GM23338 (cell line): ENCODE measurements around the gene CTNNA2.

ENCODE experiments used
- CREB1 ChIP-seq: fragments of 250-450 bp; sonication (Bioruptor Pico); IDR thresholded peaks from 2 replicates; pipeline ENCODE4 v1.5.0; 2020; ENCODE audit warnings: low read depth, mild to moderate bottlenecking, moderate library complexity
- EZH2 ChIP-seq: fragments of 200-600 bp; sonication (generic); IDR thresholded peaks from one replicate; pipeline ENCODE4 v1.8.0; 2017; ENCODE audit warnings: antibody characterized with exemption, mild to moderate bottlenecking, low read depth; ENCODE audit not compliant: unreplicated experiment
- EZH2phosphoT487 ChIP-seq: fragments of 200-600 bp; sonication (generic); IDR thresholded peaks from one replicate; pipeline ENCODE4 v1.8.1; 2018; ENCODE audit warnings: antibody characterized with exemption; ENCODE audit not compliant: unreplicated experiment
- POLR2AphosphoS5 ChIP-seq: IDR thresholded peaks from 2 replicates; pipeline ENCODE4 v1.6.1; 2016; ENCODE audit warnings: antibody characterized with exemption, low read depth
- STAT1 ChIP-seq: IDR thresholded peaks from one replicate; pipeline ENCODE4 v1.6.1; 2016; ENCODE audit warnings: antibody characterized with exemption; ENCODE audit not compliant: unreplicated experiment
- ZNF331 ChIP-seq: fragments of 250-450 bp; sonication (Bioruptor Pico); IDR thresholded peaks from 2 replicates; pipeline ENCODE4 v1.5.0; 2020; ENCODE audit warnings: low read depth, mild to moderate bottlenecking, moderate library complexity
- TF ChIP-seq, protein P1 (sequence below), 2 experiments: fragments of 200-600 bp in 1 of 2; sonication (generic) in 1 of 2; conservative IDR thresholded peaks; 2 replicates each; pipeline versions ENCODE4 v1.5.1 to v1.6.1; 2016 to 2017; ENCODE audit warnings: antibody characterized with exemption in 2 of 2, low read depth in 2 of 2, mild to moderate bottlenecking in 2 of 2, moderate library complexity in 1 of 2
- TF ChIP-seq, protein P2 (sequence below): IDR thresholded peaks from one replicate; pipeline ENCODE4 v1.6.1; 2018; ENCODE audit warnings: antibody characterized with exemption; ENCODE audit not compliant: unreplicated experiment

DNA sequence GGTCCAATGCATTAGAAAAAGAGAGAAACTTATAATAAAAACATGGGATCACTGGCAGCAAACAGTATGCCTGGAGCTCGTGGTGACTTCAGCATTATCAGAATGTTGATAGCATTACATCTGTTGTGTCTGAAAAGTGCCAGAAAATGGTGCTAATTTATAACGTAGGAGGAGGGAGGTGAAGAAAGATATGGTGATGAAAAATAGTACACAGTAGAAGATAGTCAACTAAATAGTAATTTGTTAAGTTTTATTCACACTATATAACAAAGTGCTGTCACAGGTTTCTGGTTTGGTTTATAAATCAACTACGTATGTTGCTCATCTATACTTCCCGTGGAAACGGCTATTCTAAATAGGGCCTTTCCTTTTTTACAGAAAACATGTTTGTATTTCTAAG lies 674.3 kb downstream of the CTNNA2 start:
- TF ChIP-seq, protein P1, sequence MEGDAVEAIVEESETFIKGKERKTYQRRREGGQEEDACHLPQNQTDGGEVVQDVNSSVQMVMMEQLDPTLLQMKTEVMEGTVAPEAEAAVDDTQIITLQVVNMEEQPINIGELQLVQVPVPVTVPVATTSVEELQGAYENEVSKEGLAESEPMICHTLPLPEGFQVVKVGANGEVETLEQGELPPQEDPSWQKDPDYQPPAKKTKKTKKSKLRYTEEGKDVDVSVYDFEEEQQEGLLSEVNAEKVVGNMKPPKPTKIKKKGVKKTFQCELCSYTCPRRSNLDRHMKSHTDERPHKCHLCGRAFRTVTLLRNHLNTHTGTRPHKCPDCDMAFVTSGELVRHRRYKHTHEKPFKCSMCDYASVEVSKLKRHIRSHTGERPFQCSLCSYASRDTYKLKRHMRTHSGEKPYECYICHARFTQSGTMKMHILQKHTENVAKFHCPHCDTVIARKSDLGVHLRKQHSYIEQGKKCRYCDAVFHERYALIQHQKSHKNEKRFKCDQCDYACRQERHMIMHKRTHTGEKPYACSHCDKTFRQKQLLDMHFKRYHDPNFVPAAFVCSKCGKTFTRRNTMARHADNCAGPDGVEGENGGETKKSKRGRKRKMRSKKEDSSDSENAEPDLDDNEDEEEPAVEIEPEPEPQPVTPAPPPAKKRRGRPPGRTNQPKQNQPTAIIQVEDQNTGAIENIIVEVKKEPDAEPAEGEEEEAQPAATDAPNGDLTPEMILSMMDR (conservative IDR thresholded peaks at IDR 0.05; ENCODE audit: low read depth in 2 of 2), result no peak
- TF ChIP-seq, protein P2, sequence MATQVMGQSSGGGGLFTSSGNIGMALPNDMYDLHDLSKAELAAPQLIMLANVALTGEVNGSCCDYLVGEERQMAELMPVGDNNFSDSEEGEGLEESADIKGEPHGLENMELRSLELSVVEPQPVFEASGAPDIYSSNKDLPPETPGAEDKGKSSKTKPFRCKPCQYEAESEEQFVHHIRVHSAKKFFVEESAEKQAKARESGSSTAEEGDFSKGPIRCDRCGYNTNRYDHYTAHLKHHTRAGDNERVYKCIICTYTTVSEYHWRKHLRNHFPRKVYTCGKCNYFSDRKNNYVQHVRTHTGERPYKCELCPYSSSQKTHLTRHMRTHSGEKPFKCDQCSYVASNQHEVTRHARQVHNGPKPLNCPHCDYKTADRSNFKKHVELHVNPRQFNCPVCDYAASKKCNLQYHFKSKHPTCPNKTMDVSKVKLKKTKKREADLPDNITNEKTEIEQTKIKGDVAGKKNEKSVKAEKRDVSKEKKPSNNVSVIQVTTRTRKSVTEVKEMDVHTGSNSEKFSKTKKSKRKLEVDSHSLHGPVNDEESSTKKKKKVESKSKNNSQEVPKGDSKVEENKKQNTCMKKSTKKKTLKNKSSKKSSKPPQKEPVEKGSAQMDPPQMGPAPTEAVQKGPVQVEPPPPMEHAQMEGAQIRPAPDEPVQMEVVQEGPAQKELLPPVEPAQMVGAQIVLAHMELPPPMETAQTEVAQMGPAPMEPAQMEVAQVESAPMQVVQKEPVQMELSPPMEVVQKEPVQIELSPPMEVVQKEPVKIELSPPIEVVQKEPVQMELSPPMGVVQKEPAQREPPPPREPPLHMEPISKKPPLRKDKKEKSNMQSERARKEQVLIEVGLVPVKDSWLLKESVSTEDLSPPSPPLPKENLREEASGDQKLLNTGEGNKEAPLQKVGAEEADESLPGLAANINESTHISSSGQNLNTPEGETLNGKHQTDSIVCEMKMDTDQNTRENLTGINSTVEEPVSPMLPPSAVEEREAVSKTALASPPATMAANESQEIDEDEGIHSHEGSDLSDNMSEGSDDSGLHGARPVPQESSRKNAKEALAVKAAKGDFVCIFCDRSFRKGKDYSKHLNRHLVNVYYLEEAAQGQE, result no peak
- no peak for TF ChIP-seq ZNF331 (CRISPR knock-in tag)
- no peak for TF ChIP-seq EZH2
- TF ChIP-seq POLR2AphosphoS5, result no peak
- TF ChIP-seq CREB1 (CRISPR knock-in tag), result no peak
- TF ChIP-seq STAT1, result no peak
- TF ChIP-seq EZH2phosphoT487, result no peak
